Activated T-cell treated with anti-CD3 and anti-CD28 coated beads for 1 hour (primary cell): ENCODE data around the gene EAF1.
"Not testable (repeated sequence)": the region's sequence is repeated elsewhere in the genome, so short reads cannot be mapped to it uniquely, and the experiment has no call there.

Experiments used
- DNase-seq: peaks from one replicate; pipeline ENCODE4 v3.0.0-alpha.2; 2020; ENCODE audit warnings: low read depth

Gene EAF1

DNA sequence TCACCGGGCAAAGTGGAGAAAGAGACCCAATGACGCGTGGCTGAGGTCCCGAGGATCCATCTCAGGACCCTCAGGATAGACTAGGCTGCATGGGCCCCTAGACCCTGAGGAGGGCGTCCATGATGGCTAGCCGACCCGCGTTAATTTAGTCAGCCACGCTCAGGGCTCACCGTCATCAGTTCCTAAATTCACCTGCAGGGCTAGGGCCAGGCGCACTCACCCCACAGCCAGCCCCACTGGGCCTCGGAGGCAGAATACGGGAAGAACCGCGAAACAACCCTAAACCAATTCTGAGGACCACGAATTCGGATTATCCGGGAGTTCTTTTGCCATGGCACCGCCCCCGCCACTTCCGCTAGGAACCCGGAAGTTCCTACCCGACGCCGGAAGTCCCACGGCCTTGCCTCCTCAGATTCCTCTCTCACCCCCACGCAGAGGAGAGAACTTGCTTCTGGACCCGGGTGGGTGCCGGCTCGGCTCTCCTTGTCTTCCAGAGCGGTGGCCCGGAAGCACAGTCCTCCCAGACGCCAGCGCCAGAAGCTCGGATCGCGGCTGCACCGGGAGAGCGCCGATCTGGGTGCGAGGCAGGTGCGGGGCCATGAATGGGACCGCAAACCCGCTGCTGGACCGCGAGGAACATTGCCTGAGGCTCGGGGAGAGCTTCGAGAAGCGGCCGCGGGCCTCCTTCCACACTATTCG is at the start of gene EAF1, which contains the start of gene METTL6:
Gene EAF1 (plus strand): TSS at position 417 of the 699 bp plus-strand sequence. CDS start 182 bp downstream, at position 599.
Gene METTL6 (minus strand): TSS at position 363 of the 699 bp plus-strand sequence. CDS start 1,033 bp downstream, outside the sequence.
- DNase-seq, result peak; percentile 79

DNA sequence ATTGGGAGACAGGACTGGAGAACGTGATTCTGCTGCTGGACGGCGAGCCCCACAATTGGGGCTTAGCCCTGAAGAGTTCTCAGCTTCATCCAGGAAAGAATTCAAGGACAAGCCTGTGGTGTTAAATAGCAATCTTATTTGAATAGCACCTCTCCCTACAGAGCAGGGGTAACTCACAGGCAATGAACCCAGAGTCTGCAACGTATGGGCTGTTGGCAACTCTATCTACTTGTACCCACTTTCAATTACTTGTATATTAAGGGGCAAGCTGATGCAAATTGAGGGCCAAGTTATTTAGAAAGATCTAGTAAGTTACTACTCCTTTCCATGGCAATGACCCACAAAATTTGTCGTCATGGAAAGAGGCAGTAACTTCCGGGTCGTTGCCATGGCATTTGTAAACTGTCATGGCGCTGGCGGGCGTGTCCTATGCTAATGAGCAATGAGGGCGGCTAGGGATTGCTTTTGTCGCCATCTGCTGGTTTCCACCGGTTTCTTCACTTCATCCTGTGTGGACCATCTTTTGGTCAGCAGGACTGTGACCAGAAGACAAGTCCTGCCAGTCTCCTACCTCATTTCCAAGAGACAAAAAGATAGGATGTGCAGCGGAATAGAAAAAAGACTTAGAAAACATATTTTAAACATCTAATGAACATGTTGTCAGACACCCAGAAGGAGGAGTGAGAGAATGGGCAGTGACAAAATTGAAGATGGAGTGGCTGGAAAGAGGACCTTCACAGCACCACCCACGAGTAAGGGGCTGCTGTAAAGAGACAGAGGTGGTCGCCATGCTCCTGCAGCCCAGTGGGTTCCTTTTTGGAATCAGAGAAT is 49.2 kb upstream of the EAF1 start:
- peak; percentile 90 for DNase-seq

DNA sequence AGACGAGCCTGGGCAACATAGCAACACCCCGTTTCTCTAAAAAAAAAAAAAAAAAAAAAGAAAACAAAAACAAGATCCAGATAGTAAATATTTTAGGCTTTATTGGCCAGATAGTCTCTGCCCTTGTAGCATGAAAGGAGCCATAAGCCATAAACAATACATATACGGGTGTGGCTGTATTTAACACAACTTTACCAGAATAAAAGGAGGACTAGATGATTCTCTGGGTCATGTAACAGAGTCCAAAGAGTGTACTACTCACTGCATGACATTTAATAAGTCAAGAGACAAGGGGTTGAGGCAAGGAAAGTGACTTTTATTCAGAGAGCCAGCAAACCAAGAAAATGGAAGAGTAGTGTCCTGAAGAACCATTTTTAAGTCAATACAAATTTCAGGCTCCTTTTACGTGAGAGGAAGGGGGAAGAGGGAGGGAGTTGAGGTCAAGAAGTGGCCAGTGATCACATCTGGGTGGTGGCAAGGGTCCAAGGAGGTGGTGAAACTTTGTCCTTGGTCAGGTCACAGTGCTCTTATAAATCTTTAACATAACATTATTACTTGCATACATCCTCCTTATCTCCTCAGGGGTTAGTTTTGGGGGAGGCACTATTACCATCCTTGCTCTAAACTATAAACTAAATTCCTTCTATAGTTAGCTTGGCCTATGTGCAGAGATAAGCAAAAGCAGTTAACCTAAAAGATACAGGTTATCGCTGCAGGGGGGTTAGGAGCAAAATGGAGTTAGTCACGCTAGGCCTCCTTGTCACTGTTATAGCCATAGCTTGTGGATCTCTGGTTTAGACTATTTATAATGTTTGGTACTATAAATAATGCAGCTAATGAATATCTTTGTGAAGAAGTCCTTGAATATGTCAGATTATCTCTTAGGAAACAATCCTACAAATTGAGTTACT is 46.2 kb upstream of the EAF1 start:
- no peak for DNase-seq

DNA sequence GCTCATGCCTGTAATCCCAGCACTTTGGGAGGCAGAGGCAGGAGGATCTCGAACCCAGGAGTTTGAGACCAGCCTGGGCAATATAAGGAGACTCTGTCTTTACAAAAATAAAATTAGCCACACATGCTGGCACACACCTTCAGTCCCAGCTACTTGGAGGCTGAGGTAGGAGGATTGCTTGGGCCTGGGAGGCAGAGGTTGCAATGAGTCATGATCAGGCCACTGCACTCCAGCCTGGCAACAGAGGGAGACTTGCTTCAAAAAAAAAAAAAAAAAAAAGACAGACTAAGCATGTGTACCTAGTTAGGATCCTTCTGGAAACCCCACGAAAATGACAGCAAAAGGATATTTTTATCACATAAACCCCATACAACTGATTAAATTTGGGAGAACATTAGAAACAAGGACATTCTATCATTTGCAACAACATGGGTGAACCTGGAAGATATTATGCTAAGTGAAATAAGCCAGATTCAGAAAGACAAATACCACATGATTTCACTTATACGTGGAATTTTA is 44.9 kb upstream of the EAF1 start:
- DNase-seq, result no peak

DNA sequence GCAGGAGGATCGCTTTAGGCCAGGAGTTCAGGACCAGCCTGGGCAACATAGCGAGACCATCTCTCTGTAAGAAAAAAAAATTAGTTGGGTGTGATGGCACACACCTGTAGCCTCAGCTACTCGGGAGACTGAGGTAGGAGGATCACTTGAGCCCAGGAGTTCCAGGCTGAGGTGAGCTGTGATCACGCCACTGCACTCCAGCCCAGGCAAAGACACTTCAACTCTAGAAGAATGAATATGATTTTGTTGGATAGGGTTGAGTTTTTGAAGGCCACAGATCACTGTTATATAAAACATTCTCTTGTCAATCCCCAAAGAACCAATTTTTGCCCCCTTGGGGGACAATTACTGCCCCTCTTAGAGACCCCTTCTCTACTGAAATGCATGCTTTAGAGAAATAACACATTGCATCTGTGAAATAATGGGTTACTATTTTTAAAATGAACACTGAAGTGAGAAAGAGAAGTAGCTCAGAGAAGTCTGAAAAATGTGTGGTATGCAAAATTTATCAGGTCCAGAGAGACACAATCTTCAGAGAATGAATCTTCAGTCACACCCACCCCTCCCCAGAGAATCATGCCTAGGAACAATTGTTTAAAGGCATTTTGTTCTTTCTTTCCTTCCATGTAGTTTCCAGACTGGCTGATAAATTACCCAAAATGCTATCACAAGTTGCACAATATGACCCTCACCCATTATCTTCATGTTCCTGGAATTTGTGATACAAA is 42.7 kb upstream of the EAF1 start:
- DNase-seq, result no peak

DNA sequence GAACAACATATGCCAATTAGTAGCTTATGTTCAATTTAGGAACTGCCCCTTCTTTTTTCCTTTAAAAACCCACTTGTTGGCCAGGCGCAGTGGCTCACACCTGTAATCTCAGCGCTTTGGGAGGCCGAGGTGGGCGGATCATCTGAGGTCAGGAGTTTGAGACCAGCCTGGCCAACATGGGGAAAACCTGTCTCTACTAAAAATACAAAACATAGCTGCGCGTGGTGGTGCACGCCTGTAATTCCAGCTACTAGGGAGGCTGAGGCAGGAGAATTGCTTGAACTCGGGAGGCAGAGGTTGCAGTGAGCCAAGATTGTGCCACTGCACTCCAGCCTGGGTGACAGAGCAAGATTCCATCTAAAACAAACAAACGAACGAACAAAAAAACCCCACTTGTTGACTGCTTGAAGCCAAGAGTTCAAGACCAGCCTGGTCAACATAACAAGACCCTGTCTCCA is 42.1 kb upstream of the EAF1 start:
- DNase-seq, result not testable (repeated sequence)

DNA sequence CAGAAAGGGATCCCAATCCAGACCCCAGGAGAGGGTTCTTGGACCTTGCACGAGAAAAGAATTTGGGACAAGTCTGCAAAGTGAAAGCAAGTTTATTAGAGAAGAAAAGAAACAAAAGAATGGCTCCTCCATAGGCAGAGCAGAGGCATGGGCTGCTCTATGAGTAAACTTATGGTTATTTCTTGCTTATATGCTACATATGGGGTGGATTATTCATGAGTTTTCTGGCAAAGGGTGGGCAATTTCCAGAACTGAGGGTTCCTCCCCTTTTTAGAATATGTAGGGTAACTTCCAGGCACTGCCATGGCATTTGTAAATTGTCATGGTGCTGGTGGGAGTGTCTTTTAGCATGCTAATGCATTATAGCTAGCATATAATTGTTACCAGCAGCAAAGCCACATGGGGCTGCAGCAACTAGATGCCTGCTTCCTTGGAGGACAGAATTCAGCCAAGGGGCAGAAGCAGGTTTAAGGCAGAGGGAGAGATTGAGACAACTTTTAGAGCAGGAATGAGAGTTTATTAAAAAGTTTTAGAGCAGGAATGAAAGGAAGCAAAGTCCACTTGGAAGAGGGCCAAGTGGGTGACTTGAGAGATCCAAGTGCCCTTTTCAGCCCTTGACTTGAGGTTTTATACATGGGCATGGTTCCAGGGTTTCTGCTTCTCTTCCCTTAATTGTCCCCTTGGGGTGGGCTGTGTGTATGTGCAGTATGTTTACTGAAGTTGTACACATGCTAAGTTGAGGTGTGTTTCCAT is 41.3 kb upstream of the EAF1 start:
- no peak for DNase-seq

DNA sequence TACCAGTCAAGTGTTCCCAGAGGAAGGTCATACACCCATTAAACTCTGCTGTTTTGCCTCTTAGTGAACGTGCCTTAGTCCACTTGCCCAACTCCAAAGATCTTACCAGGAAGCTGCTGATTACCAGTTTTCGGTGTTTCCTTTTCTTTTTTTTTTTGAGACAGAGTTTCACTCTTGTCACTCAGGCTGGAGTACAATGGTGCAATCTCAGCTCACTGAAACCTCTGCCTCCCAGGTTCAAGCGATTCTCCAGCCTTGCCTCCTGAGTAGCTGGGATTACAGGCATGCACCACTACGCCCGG is 40.8 kb upstream of the EAF1 start:
- DNase-seq, result not testable (repeated sequence)

DNA sequence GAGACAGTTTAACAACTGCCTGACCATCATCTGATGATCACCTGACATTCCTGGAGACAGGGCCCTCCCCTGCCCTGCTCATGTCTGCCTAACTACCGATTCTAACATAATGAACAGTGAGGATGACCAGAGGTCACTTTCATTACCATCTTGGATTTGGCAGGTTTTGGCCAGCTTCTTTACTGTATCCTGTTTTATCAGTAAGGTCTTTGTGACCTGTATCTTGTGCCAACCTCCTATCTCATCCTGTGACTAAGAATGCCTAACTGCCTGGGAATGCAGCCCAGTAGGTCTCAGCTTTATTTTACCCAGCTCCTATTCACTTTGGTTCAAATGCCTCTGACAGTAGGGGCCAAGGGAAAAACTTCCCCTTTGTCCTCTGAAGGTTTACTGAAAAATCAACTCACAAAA is 40.2 kb upstream of the EAF1 start:
- DNase-seq, result no peak

DNA sequence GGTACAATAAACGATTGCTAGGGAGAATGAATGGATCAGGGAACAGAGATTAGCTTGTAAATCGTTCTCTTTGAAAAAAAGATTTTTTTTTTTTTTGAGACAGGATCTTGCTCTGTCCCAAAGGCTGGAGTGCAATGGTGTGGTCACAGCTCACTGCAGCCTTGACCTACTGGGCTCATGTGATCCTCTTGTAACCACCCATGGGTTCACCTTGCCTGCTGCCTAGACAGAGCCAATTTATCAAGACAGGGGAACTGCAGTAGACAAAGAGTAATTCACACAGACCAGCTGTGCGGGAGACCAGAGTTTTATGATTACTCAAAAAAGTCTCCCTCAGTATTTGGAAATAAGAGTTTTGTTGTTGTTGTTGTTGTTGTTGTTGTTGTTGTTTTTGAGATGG is 39.7 kb upstream of the EAF1 start:
- DNase-seq, result no peak

DNA sequence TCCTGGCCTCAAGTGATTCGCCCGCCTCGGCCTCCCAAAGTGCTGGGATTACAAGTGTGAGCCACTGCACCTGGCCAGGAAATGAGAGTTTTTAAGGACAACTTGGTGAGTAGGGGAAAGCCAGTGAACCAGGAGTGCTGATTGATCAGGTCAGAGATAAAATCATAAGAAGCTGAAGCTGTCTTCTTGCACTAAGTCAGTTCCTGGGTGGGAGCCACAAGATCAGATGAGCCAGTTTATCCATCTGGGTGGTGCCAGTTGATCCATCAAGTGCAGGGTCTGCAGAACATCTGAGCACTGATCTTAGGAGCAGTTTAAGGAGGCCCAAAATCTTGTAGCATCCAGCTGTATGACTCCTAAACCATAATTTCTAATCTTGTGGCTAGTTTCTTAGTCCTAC is 39.1 kb upstream of the EAF1 start:
- not testable (repeated sequence) for DNase-seq

DNA sequence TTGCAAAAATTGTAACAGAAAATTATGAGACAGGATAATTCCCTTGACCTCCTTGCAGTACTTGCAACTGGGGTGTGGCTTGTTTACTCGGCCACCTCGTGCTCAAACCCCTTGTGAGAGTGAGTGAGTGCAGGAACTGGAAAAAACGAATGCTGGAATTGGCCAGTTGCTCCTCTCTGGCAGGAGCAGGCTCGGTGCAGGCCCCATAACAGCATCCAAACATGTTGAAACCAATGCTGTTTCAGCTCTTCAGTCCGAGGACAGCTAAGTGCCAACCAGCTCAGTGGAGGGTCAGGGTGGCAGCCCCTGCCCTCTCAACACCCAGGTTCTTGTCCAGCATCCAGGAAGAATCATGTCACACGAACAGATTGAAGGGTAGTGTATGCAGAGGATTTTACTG is 36.9 kb upstream of the EAF1 start:
- DNase-seq, result no peak

DNA sequence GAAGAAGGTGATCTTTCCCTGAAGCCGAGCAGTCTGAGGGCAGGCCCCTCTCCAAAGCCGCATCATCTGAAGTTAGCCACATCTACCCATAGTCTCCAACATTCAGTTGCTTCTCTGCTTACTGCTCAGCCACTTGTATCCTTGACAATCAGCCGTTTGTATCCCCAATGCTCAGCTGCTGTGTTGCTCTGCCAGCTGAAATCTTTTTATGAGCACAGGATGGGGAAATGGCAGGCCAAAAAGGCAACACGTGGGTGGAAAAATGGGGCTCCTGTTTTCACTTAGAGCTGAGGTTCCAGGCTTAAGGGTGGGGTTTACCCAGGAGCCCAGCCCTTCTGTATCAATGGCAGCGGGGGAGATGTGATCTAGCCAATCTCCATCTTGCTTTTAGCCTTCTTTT is 36.4 kb upstream of the EAF1 start:
- DNase-seq, result no peak

DNA sequence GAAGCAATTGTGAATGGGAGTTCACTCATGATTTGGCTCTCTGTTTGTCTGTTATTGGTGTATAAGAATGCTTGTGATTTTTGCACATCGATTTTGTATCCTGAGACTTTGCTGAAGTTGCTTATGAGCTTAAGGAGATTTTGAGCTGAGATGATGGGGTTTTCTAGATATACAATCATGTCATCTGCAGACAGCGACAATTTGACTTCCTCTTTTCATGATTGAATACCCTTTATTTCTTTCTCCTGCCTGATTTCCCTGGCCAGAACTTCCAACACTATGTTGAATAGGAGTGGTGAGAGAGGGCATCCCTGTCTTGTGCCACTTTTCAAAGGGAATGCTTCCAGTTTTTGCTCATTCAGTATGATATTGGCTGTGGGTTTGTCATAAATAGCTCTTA is 34.1 kb upstream of the EAF1 start:
- not testable (repeated sequence) for DNase-seq

DNA sequence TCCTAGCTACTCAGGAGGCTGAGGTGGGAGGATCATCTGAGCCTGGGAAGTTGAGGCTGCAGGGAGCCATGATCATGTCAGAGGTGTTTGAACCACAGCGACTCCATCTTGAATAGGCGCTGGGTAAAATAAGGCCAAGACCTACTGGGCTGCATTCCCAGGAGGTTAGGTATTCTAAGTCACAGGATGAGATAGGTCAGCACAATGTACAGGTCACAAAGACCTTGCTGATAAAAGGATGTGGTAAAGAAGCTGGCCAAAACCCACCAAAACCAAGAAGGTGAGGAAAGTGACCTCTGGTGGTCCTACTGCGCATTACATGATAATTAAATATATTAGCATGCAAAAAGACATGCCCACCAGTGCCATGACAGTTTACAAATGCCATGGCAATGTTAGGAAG is 28.7 kb upstream of the EAF1 start:
- not testable (repeated sequence) for DNase-seq

DNA sequence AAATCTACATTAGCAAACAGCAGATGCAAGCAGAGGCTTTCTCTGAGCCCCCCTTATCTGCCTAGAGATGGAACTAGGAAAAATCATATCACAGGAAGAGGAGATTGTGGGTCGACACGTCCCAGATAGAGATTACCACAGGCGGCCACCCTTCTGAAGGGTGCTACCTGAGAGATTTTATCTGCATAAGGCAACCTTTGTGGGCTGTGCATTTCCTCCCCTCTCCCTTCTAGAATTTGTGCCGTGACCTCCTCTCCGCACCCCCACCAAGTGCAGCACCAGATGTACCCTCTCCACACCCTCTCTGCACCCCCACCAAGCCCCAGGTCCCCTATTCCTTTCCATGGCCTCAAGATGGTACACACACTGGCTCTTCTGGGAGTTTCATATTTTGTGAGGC is 27.4 kb upstream of the EAF1 start:
- no peak for DNase-seq

DNA sequence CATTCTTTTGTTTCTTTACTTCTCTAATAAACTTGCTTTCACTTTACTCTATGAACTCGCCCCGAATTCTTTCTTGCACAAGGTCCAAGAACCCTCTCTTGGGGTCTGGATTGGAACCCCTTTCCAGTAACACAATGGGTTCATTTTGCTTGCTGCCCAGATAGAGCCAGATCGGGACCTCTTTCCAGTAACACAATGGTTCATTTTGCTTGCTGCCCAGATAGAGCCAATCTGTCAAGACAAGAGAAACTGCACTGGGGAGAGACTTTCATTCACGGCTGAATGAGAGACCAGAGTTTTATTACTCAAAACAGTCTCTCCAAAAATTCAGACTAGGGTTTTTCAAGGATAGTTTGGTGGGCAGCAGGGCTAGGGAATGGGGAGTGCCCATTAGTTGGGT is 25.5 kb upstream of the EAF1 start:
- no peak for DNase-seq

DNA sequence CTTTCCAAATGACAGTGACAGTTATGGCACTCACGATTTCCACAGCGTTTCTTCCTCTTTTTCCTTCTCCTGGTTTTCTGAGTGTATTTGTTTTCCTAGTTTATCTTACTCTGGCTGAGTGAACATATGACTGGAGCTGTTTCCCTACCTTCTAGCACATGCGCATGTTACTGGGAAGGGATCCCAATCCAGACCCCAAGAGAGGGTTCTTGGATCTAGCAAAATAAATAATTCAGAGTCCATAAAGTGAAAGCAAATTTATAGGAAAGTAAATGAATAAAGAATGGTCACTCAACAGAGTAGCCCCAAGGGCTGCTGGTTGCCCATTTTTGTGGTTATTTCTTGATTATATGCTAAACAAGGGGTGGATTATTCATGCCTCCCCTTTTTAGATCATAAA is 23.9 kb upstream of the EAF1 start:
- DNase-seq, result no peak

DNA sequence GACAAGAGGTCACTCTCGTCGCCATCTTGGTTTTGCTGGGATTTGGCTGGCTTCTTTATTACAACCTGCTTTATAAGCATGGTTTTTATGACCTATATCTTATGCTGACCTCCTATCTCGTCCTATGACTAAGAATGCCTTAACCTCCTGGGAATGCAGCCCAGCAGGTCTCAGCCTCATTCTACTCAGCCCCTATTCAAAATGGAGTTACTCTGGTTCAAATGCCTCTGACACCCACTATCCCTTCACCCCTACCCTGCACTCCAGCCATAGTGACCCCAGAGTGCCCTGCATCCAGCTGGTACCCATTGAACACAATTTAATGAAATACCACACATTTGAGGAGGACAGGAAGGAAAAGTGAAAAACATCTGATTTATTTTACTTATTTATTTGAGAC is 23.4 kb upstream of the EAF1 start:
- no peak for DNase-seq

DNA sequence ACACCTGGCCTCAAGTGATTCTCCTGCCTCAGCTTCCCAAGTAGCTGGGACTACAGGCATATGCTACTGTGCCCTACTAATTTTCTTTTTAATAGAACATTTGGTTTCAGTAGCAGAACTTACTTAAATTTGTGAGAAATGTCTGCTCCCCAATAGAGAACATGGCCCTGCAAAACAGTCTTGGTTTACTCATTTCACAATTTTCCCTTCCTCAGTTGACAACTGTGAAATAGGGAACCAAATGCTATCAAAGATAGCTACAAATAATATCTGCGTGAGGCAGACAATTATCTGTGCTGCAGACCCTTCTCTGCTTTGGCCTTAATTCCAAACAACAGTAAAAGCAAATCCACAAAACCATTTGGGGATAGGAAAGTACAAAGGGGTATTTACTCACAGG is 22.6 kb upstream of the EAF1 start:
- DNase-seq, result no peak
